OCI-LY1 (cell line): ENCODE data around the gene ZDHHC1.

Source experiments
- EZH2 ChIP-seq: fragments of 200-600 bp; sonication (generic), shearing (Covaris generic); IDR thresholded peaks from 2 replicates; pipeline ENCODE4 v1.8.0; 2017; ENCODE audit warnings: borderline replicate concordance, mixed run types, mild to moderate bottlenecking, antibody characterized with exemption, low read length, moderate library complexity, mixed read lengths
- TF ChIP-seq, protein P1 (sequence below): fragments of 200-600 bp; sonication (generic), shearing (Covaris generic); IDR thresholded peaks from 2 replicates; pipeline ENCODE4 v1.5.1; 2017; ENCODE audit warnings: mild to moderate bottlenecking, antibody characterized with exemption, low read length, moderate library complexity, mixed read lengths

DNA sequence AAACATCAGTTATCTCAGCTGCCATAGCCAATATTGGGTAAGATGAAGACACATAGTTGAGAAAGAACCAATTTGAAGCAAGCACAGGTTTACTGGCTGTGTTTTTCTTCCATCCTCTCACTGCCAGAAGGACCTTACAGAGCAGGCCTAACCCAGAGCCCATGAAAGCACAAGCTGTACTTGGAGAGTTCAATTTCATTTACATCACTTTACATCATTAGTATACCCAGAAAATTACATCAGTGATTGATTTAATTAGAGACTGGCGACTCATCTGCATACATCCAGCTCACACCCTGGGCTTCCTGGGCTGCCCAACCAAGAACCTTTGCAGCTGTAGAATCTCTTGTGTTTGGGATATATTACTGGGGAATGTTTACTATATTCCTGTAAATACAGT lies 66.0 kb downstream of the ZDHHC1 start:
- TF ChIP-seq, protein P1, sequence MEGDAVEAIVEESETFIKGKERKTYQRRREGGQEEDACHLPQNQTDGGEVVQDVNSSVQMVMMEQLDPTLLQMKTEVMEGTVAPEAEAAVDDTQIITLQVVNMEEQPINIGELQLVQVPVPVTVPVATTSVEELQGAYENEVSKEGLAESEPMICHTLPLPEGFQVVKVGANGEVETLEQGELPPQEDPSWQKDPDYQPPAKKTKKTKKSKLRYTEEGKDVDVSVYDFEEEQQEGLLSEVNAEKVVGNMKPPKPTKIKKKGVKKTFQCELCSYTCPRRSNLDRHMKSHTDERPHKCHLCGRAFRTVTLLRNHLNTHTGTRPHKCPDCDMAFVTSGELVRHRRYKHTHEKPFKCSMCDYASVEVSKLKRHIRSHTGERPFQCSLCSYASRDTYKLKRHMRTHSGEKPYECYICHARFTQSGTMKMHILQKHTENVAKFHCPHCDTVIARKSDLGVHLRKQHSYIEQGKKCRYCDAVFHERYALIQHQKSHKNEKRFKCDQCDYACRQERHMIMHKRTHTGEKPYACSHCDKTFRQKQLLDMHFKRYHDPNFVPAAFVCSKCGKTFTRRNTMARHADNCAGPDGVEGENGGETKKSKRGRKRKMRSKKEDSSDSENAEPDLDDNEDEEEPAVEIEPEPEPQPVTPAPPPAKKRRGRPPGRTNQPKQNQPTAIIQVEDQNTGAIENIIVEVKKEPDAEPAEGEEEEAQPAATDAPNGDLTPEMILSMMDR, result no peak
- TF ChIP-seq EZH2, result no peak
